ENCODE measurements around the gene KCNH1.

The KCNH1 gene

DNA sequence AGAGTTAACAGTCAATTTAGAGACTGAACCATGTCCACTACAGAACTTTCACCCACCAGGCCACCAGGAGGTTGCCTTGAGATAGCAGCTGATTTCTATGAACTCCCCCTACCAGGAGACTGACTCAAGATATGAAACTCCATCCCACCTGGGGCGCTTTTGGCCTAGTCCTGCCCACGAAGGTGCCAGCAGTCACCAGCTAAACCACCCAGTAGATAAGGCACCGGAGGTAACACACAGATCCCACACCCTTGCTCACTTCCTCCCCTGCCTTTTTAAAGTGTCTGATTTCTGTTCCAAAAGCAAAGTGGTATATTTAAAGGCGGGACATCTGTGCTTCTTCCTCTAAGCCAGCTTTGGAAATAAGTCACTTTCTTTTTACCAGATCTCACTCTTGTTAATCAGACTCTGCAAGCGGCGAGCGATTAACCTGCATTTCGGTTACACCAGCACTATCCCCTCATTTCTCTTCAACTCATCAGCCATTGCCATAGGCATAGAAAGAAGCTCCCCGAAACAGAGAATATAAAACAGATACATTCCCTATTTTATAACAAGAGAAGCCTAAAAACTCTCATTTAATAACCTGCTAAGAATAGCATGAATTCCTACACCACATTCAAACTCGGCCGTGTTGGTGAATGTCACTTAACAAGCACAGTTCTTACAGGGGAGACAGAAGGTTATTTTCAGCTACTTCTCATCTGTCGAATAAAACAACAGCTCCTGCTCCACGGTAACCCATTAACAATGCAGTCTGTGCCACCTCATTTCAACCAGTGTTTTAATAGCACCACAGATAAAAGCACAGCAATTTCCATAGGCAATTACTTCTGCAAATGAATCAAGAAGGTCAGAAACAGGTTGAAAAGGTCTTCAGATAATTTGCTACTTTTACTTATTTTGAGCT lies 318.1 kb downstream of the KCNH1 start:
- no peak for TF ChIP-seq CTCF (conservative IDR thresholded peaks at IDR 0.05; ENCODE audit: low read depth, low read length)
- DNase-seq (ENCODE audit: low read depth) = no peak

GRCh38 chr1:210814382-210815123 lies 319.4 kb downstream of the KCNH1 start:
- DNase-seq (ENCODE audit: low read depth) = no peak
- TF ChIP-seq CTCF (conservative IDR thresholded peaks at IDR 0.05; ENCODE audit: low read depth, low read length) = no peak
- no peak overlapping the region for H3K4me3 ChIP-seq (ENCODE audit: low read depth, low read length)

More for the DNA sequence above, 318.1 kb downstream of the KCNH1 start:
- H3K4me3 ChIP-seq (ENCODE audit: low read depth, low read length) = no peak overlapping the region

- no peak for TF ChIP-seq CTCF (conservative IDR thresholded peaks at IDR 0.05; ENCODE audit: low read depth, low read length)
- no peak for DNase-seq (ENCODE audit: low read depth)
- no peak overlapping the region for H3K4me3 ChIP-seq (ENCODE audit: low read depth, low read length)
Observed at GRCh38 chr1:210801501-210801900, 332.4 kb downstream of the KCNH1 start.

GRCh38 chr1:210800756-210801155 lies 333.2 kb downstream of the KCNH1 start:
- no peak overlapping the region for H3K4me3 ChIP-seq (ENCODE audit: low read depth, low read length)
- peak; percentile 2 for DNase-seq (ENCODE audit: low read depth)

GRCh38 chr1:210800301-210800700 lies 333.6 kb downstream of the KCNH1 start:
- TF ChIP-seq CTCF (conservative IDR thresholded peaks at IDR 0.05; ENCODE audit: low read depth, low read length) = no peak
- no peak overlapping the region for H3K4me3 ChIP-seq (ENCODE audit: low read depth, low read length)
- no peak for DNase-seq (ENCODE audit: low read depth)

More at GRCh38 chr1:210800756-210801155, 333.2 kb downstream of the KCNH1 start:
- no peak for TF ChIP-seq CTCF (conservative IDR thresholded peaks at IDR 0.05; ENCODE audit: low read depth, low read length)

DNA sequence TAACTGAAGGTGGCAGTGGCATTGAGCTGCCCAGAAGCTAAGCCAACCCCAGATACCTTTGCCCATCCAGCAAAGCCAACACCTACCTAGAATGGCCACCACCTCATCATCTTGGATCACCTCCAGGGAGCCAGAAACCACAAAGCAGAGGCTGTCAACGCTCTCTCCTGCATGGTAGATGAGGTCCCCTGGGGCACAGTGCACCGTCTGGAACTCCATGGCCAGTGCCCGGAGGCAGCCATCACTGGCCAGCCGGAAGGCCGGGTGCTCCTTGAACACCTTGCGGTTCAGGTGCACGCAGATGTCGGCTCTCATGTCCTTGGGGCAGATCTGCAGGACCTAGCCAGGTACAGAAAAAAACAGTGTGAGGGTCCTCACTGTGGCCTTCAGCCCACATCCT lies 336.5 kb downstream of the KCNH1 start:
- DNase-seq (ENCODE audit: low read depth) = no peak
- H3K4me3 ChIP-seq (ENCODE audit: low read depth, low read length) = no peak overlapping the region
- no peak for TF ChIP-seq CTCF (conservative IDR thresholded peaks at IDR 0.05; ENCODE audit: low read depth, low read length)
